IMR-90 (cell line): ENCODE measurements around the gene CCDC38. TPM values are rescaled to one million over a fixed set of nuclear protein-coding genes. Genes with fewer than 3 reads are reported as not detected.

Experiments used
- ATAC-seq: fragments of 200-7000 bp; cut with Tn5 transposase; 2 replicates; pipeline ENCODE4 v1.9.1; 2020; ENCODE audit warnings: low read depth, mild to moderate bottlenecking, moderate library complexity
- BruUV-seq: library from RNA; stranded (reverse); fragments of 400-500 nt; replicated peaks from 2 replicates; lab custom pipeline; 2021; lab: Mats Ljungman, UMichigan
- CTCF ChIA-PET: fragments of 300-600 bp; formaldehyde crosslinking; extraction: SDS; loops from one replicate; lab custom pipeline; 2021; ENCODE audit warnings: antibody characterized with exemption; lab: Yijun Ruan, JAX
- POLR2A ChIA-PET: fragments of 300-600 bp; sonication (Branson Sonifier 250); formaldehyde crosslinking; loops from one replicate; lab custom pipeline; 2022; ENCODE audit warnings: antibody characterized with exemption; ENCODE audit not compliant: unreplicated experiment; lab: Charles Lee
- DNase-seq: peaks from one replicate; pipeline ENCODE4 v3.0.0; 2013
- H2AFZ ChIP-seq: replicated peaks from 2 replicates; pipeline ENCODE3; 2013; ENCODE audit warnings: low read length, mild to moderate bottlenecking; ENCODE audit not compliant: poor library complexity
- H2AK5ac ChIP-seq: 2 replicates; pipeline ENCODE4 v1.6.1; 2013; ENCODE audit warnings: low read depth, low read length, inconsistent platforms
- H2AK9ac ChIP-seq: replicated peaks from 2 replicates; pipeline ENCODE3; 2013; ENCODE audit warnings: mild to moderate bottlenecking, low read depth, low read length, moderate library complexity; ENCODE audit not compliant: poor library complexity
- H2BK120ac ChIP-seq: 2 replicates; pipeline ENCODE4 v1.6.1; 2013; ENCODE audit warnings: low read depth, low read length, inconsistent platforms
- H2BK15ac ChIP-seq: 3 replicates; pipeline ENCODE4 v1.6.1; 2013; ENCODE audit warnings: low read depth, low read length, inconsistent platforms
- H2BK20ac ChIP-seq: 2 replicates; pipeline ENCODE4 v1.6.1; 2013; ENCODE audit warnings: low read depth, mild to moderate bottlenecking, inconsistent platforms, low read length, moderate library complexity
- H2BK5ac ChIP-seq: 2 replicates; pipeline ENCODE4 v1.6.1; 2013; ENCODE audit warnings: mild to moderate bottlenecking, low read depth, low read length, inconsistent platforms; ENCODE audit not compliant: poor library complexity, severe bottlenecking
- H3K14ac ChIP-seq: replicated peaks from 2 replicates; pipeline ENCODE4 v1.6.1; 2013; ENCODE audit warnings: low read depth, low read length, inconsistent platforms
- H3K18ac ChIP-seq: 2 replicates; pipeline ENCODE4 v1.6.1; 2013; ENCODE audit warnings: low read depth, low read length, control low read depth
- H3K23ac ChIP-seq: 2 replicates; pipeline ENCODE4 v1.6.1; 2013; ENCODE audit warnings: low read depth, low read length, inconsistent platforms
- H3K27ac ChIP-seq: 2 replicates; pipeline ENCODE4 v1.5.1; 2013; ENCODE audit warnings: mild to moderate bottlenecking, control low read depth, low read length; ENCODE audit not compliant: insufficient read depth
- H3K27me3 ChIP-seq: 2 replicates; pipeline ENCODE4 v1.6.1; 2013; ENCODE audit warnings: low read length; ENCODE audit not compliant: control insufficient read depth, insufficient read depth
- H3K36me3 ChIP-seq: 2 replicates; pipeline ENCODE4 v1.6.1; 2013; ENCODE audit warnings: low read length, mixed read lengths; ENCODE audit not compliant: control insufficient read depth, insufficient read depth
- H3K4ac ChIP-seq: 2 replicates; pipeline ENCODE4 v1.6.1; 2013; ENCODE audit warnings: low read depth, low read length, inconsistent platforms
- H3K4me1 ChIP-seq: 2 replicates; pipeline ENCODE4 v1.6.1; 2013; ENCODE audit warnings: low read length, mixed read lengths; ENCODE audit not compliant: control insufficient read depth, insufficient read depth
- H3K4me2 ChIP-seq: 2 replicates; pipeline ENCODE4 v1.6.1; 2013; ENCODE audit warnings: low read depth, mild to moderate bottlenecking, control low read depth, low read length, moderate library complexity
- H3K4me3 ChIP-seq: 2 replicates; pipeline ENCODE4 v1.5.1; 2013; ENCODE audit warnings: low read depth, mild to moderate bottlenecking, control low read depth, low read length, moderate library complexity; ENCODE audit not compliant: insufficient read depth
- H3K56ac ChIP-seq: 2 replicates; pipeline ENCODE4 v1.6.1; 2013; ENCODE audit warnings: low read length, inconsistent platforms; ENCODE audit not compliant: insufficient read depth; ENCODE audit errors: extremely low read depth
- H3K79me1 ChIP-seq, 2 experiments: 2 replicates each; pipeline ENCODE4 v1.6.1; 2013; ENCODE audit warnings: low read length in 2 of 2, inconsistent platforms in 1 of 2, low read depth in 1 of 2
- H3K9ac ChIP-seq: 2 replicates; pipeline ENCODE4 v1.6.1; 2013; ENCODE audit warnings: low read depth, low read length, control low read depth
- H3K9me1 ChIP-seq: 2 replicates; pipeline ENCODE4 v1.6.1; 2013; ENCODE audit warnings: low read length, inconsistent platforms; ENCODE audit not compliant: insufficient read depth
- H3K9me3 ChIP-seq: 2 replicates; pipeline ENCODE4 v1.6.1; 2013; ENCODE audit warnings: low read length; ENCODE audit not compliant: control insufficient read depth, insufficient read depth
- H4K20me1 ChIP-seq: 2 replicates; pipeline ENCODE4 v1.6.1; 2013; ENCODE audit warnings: low read length, inconsistent platforms; ENCODE audit not compliant: insufficient read depth
- H4K5ac ChIP-seq: 2 replicates; pipeline ENCODE4 v1.6.1; 2013; ENCODE audit warnings: mild to moderate bottlenecking, low read depth, low read length, control low read depth
- H4K8ac ChIP-seq, 2 experiments: 2 replicates each; pipeline ENCODE4 v1.6.1; 2013; ENCODE audit warnings: low read depth in 2 of 2, low read length in 2 of 2, control low read depth in 1 of 2, inconsistent platforms in 1 of 2
- H4K91ac ChIP-seq: 2 replicates; pipeline ENCODE4 v1.6.1; 2013; ENCODE audit warnings: low read depth, low read length, inconsistent platforms; ENCODE audit not compliant: insufficient read depth
- BHLHE40 ChIP-seq: fragments of 150-350 bp; IDR thresholded peaks from 2 replicates; pipeline ENCODE4 v1.6.1; 2016; ENCODE audit warnings: mild to moderate bottlenecking, low read depth, low read length
- CEBPB ChIP-seq: IDR thresholded peaks from 2 replicates; pipeline ENCODE4 v1.6.1; 2012; ENCODE audit warnings: low read depth, low read length, improper control_type of control experiment
- FOS ChIP-seq: fragments of 150-350 bp; IDR thresholded peaks from 2 replicates; pipeline ENCODE4 v1.6.1; 2016; ENCODE audit warnings: low read depth, low read length
- MAFK ChIP-seq: IDR thresholded peaks from 2 replicates; pipeline ENCODE4 v1.6.1; 2012; ENCODE audit warnings: low read depth, low read length, improper control_type of control experiment
- MAZ ChIP-seq: IDR thresholded peaks from 2 replicates; pipeline ENCODE4 v1.6.1; 2012; ENCODE audit warnings: low read depth, mild to moderate bottlenecking, low read length, improper control_type of control experiment, moderate library complexity, borderline replicate concordance
- MXI1 ChIP-seq: IDR thresholded peaks from 2 replicates; pipeline ENCODE4 v1.6.1; 2012; ENCODE audit warnings: low read depth, mild to moderate bottlenecking, low read length, moderate library complexity, borderline replicate concordance
- NFE2L2 ChIP-seq: fragments of 150-350 bp; IDR thresholded peaks from 2 replicates; pipeline ENCODE4 v1.6.1; 2016; ENCODE audit warnings: low read depth, mild to moderate bottlenecking, low read length
- POLR2A ChIP-seq: IDR thresholded peaks from 2 replicates; pipeline ENCODE4 v1.6.1; 2012; ENCODE audit warnings: mild to moderate bottlenecking, low read depth, low read length
- RAD21 ChIP-seq: IDR thresholded peaks from 2 replicates; pipeline ENCODE4 v1.6.1; 2012; ENCODE audit warnings: low read length, improper control_type of control experiment
- RCOR1 ChIP-seq: IDR thresholded peaks from 2 replicates; pipeline ENCODE4 v1.6.1; 2012; ENCODE audit warnings: mild to moderate bottlenecking, low read length, improper control_type of control experiment; ENCODE audit not compliant: insufficient replicate concordance
- RFX5 ChIP-seq: IDR thresholded peaks from 2 replicates; pipeline ENCODE4 v1.8.0; 2012; ENCODE audit warnings: low read depth, mild to moderate bottlenecking, low read length, moderate library complexity
- SMC3 ChIP-seq: fragments of 150-350 bp; IDR thresholded peaks from 2 replicates; pipeline ENCODE4 v1.6.1; 2016; ENCODE audit warnings: low read depth, mild to moderate bottlenecking, antibody characterized with exemption, low read length, moderate library complexity
- WGBS, 2 experiments: methylation state at CpG; one replicate each; pipeline versions ENCODE4 v1.1.5 to v1.1.7; 2013; ENCODE audit warnings: missing lambda C conversion rate in 2 of 2; ENCODE audit not compliant: insufficient read length in 1 of 2; ENCODE audit errors: extremely low coverage in 2 of 2; 5-methylcytosine and 5-hydroxymethylcytosine counted together
- dilution Hi-C: fragments of 300-500 bp; cut with HindIII; formaldehyde crosslinking; loops from one replicate; pipeline ENCODE4 v1.14.3; 2018; ENCODE audit warnings: low sequenced_read_pairs; ENCODE audit not compliant: unreplicated experiment
- in situ Hi-C: fragments of 300-500 bp; cut with MboI; formaldehyde crosslinking; loops from 3 replicates; pipeline ENCODE4 v1.14.3; 2019; ENCODE audit warnings: low sequenced_read_pairs, inconsistent platforms, mixed read lengths
- intact Hi-C: fragments of 100-400 bp; cut with micrococcal nuclease; formaldehyde crosslinking; loops from 2 replicates; pipeline ENCODE4 v1.10.0; 2022
- polyA plus RNA-seq, 3 experiments: library from polyadenylated mRNA; depleted of rRNA; stranded (reverse); fragments of >200 nt; gene quantifications; 2 replicates each; pipeline ENCODE4 v1.2.3, GENCODE V29; 2012; ENCODE audit warnings: low replicate concordance in 1 of 3
- total RNA-seq: library from RNA; depleted of rRNA; stranded (reverse); fragments of >200 nt; gene quantifications from 2 replicates; pipeline ENCODE4 v1.2.3, GENCODE V29; 2012
- TF ChIP-seq, protein P1 (sequence below): conservative IDR thresholded peaks from 2 replicates; pipeline ENCODE4 v1.5.1; 2012; ENCODE audit warnings: mild to moderate bottlenecking, low read depth, low read length, improper control_type of control experiment
- TF ChIP-seq, protein P2 (sequence below): fragments of 150-350 bp; IDR thresholded peaks from 2 replicates; pipeline ENCODE4 v1.6.1; 2016; ENCODE audit warnings: low read depth, mild to moderate bottlenecking, low read length, moderate library complexity, borderline replicate concordance
- TF ChIP-seq, protein P3 (sequence below): fragments of 150-350 bp; IDR thresholded peaks from 2 replicates; pipeline ENCODE4 v1.6.1; 2017; ENCODE audit warnings: mild to moderate bottlenecking, antibody characterized with exemption, low read length, low read depth

CCDC38 gene
- total and polyA plus RNA-seq, 2 of the 4 experiments (the other 2 are of a cell fraction) = not detected

- Histone ChIP-seq H3K9me3 (no peaks in the 10 kb centered on the region), H3K27ac (no peak overlapping the region), H4K5ac (no peak overlapping the region), H3K9me1 (no peaks in the 10 kb centered on the region), H3K4ac (no peak overlapping the region), H2BK120ac (no peak overlapping the region), H2AFZ (no peak overlapping the region), H3K18ac (no peak overlapping the region), H3K79me1 (no peaks in the 10 kb centered on the region), H3K14ac (no peak overlapping the region), H2AK5ac (no peak overlapping the region), H4K8ac (no peak overlapping the region), H3K56ac (no peak overlapping the region), H4K20me1 (no peaks in the 10 kb centered on the region), H3K4me1 (no peaks in the 10 kb centered on the region), H2BK15ac (no peak overlapping the region), H4K91ac (no peak overlapping the region), H3K23ac (no peak overlapping the region), H2BK5ac (no peak overlapping the region), H3K4me2 (no peak overlapping the region), H3K36me3 (no peaks in the 10 kb centered on the region), H3K9ac (no peak overlapping the region), H2BK20ac (no peak overlapping the region), H3K27me3 (peaks cover 16% of the 10 kb centered on the region), H2AK9ac (no peak overlapping the region), H3K4me3 (no peak overlapping the region)
- BruUV-seq = no TSS peak
- ATAC-seq = peak; percentile 65
- peak; percentile 14 for DNase-seq
- dilution Hi-C loops = no loop called here
- intact Hi-C loops = no loop called here
- no CpG with 5 or more reads among the region's 1 CpG for WGBS, 2 experiments
- POLR2A ChIA-PET = no interaction called here
- TF ChIP-seq, protein P1, sequence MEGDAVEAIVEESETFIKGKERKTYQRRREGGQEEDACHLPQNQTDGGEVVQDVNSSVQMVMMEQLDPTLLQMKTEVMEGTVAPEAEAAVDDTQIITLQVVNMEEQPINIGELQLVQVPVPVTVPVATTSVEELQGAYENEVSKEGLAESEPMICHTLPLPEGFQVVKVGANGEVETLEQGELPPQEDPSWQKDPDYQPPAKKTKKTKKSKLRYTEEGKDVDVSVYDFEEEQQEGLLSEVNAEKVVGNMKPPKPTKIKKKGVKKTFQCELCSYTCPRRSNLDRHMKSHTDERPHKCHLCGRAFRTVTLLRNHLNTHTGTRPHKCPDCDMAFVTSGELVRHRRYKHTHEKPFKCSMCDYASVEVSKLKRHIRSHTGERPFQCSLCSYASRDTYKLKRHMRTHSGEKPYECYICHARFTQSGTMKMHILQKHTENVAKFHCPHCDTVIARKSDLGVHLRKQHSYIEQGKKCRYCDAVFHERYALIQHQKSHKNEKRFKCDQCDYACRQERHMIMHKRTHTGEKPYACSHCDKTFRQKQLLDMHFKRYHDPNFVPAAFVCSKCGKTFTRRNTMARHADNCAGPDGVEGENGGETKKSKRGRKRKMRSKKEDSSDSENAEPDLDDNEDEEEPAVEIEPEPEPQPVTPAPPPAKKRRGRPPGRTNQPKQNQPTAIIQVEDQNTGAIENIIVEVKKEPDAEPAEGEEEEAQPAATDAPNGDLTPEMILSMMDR = no peak
- TF ChIP-seq BHLHE40 (no peak), CEBPB (no peak), RFX5 (no peak), RCOR1 (no peak), MXI1 (no peak), NFE2L2 (no peak), MAZ (no peak), SMC3 (no peak), RAD21 (no peak), MAFK (no peak), POLR2A (no peak), FOS (no peak)
- TF ChIP-seq, protein P2, sequence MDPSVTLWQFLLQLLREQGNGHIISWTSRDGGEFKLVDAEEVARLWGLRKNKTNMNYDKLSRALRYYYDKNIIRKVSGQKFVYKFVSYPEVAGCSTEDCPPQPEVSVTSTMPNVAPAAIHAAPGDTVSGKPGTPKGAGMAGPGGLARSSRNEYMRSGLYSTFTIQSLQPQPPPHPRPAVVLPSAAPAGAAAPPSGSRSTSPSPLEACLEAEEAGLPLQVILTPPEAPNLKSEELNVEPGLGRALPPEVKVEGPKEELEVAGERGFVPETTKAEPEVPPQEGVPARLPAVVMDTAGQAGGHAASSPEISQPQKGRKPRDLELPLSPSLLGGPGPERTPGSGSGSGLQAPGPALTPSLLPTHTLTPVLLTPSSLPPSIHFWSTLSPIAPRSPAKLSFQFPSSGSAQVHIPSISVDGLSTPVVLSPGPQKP = no peak
- TF ChIP-seq, protein P3, sequence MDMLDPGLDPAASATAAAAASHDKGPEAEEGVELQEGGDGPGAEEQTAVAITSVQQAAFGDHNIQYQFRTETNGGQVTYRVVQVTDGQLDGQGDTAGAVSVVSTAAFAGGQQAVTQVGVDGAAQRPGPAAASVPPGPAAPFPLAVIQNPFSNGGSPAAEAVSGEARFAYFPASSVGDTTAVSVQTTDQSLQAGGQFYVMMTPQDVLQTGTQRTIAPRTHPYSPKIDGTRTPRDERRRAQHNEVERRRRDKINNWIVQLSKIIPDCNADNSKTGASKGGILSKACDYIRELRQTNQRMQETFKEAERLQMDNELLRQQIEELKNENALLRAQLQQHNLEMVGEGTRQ = no peak
- in situ Hi-C loops = no loop called here
- CTCF ChIA-PET = no interaction called here
Measured at GRCh38 chr12:95959107-95959506, 16.7 kb upstream of the CCDC38 start.
